ENCODE data around the gene DCUN1D2. TPM values are rescaled to one million over a fixed set of nuclear protein-coding genes. Genes with fewer than 3 reads are reported as not detected.
"Not testable (repeated sequence)": the region's sequence is repeated elsewhere in the genome, so short reads cannot be mapped to it uniquely, and the experiment has no call there.

The DCUN1D2 gene
- total and polyA plus RNA-seq, 8 donors: 7.3 to 43.0 (median 21.7) TPM

DNA sequence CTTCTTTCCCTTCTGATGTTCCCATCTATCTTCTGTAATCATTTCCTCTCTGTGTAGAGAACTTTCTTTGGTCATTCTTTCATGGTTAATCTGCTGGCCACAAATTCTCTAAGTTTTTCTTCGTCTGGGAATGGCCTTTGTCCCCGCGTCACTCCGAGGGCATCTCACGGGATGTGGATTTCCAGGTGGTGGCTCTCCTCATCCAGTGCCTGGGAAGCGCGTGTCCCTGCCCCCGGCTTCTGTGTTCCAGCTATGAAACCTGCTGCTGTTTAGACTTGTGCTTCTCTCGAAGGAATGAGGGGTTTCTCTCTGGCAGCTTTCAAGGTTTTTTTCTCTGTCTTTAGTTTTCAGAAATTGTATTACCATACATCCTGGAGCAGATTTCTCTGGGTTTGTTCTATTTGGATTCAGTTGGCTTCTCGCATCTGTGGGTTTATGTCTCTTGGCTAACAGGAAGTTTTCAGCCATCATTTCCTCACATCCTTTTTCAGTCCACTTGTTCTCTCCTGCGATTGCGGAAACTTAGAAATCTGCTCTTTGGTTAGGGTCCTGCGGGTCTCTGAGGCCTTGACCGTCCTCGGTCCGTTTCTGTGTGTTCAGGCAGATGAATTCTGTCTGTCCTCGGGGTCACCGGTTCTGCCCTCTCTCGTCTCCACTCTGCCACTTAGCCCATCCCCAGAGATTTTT lies 36.9 kb upstream of the DCUN1D2 start:
- no peaks in the 10 kb centered on the region for H3K9me3 ChIP-seq
- intact Hi-C loops (cut with DNase I; ENCODE audit: low total_unique reads): no loop called here
- peak in 1 of 2 donors; percentile 8 for DNase-seq
- TF ChIP-seq EP300 (IDR thresholded peaks at IDR 0.05): no peak
- no peak for TF ChIP-seq POLR2A (IDR thresholded peaks at IDR 0.05)
- no peak for TF ChIP-seq POLR2AphosphoS5 (IDR thresholded peaks at IDR 0.05)
- TF ChIP-seq, protein P1, sequence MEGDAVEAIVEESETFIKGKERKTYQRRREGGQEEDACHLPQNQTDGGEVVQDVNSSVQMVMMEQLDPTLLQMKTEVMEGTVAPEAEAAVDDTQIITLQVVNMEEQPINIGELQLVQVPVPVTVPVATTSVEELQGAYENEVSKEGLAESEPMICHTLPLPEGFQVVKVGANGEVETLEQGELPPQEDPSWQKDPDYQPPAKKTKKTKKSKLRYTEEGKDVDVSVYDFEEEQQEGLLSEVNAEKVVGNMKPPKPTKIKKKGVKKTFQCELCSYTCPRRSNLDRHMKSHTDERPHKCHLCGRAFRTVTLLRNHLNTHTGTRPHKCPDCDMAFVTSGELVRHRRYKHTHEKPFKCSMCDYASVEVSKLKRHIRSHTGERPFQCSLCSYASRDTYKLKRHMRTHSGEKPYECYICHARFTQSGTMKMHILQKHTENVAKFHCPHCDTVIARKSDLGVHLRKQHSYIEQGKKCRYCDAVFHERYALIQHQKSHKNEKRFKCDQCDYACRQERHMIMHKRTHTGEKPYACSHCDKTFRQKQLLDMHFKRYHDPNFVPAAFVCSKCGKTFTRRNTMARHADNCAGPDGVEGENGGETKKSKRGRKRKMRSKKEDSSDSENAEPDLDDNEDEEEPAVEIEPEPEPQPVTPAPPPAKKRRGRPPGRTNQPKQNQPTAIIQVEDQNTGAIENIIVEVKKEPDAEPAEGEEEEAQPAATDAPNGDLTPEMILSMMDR (IDR thresholded peaks at IDR 0.05): no peak
- H3K27me3 ChIP-seq: no peaks in the 10 kb centered on the region
- no peak overlapping the region for H3K4me3 ChIP-seq
- H3K27ac ChIP-seq: no peak overlapping the region
- H3K4me1 ChIP-seq: peaks cover 0 to 11% (median 0%) of the 10 kb centered on the region in 4 donors
- WGBS, 5 donors: 85 to 89% (median 88%) methylated on average over 19 of the region's 19 CpGs
- H3K36me3 ChIP-seq: peaks cover 18 to 94% (median 86%) of the 10 kb centered on the region in 4 donors

DNA sequence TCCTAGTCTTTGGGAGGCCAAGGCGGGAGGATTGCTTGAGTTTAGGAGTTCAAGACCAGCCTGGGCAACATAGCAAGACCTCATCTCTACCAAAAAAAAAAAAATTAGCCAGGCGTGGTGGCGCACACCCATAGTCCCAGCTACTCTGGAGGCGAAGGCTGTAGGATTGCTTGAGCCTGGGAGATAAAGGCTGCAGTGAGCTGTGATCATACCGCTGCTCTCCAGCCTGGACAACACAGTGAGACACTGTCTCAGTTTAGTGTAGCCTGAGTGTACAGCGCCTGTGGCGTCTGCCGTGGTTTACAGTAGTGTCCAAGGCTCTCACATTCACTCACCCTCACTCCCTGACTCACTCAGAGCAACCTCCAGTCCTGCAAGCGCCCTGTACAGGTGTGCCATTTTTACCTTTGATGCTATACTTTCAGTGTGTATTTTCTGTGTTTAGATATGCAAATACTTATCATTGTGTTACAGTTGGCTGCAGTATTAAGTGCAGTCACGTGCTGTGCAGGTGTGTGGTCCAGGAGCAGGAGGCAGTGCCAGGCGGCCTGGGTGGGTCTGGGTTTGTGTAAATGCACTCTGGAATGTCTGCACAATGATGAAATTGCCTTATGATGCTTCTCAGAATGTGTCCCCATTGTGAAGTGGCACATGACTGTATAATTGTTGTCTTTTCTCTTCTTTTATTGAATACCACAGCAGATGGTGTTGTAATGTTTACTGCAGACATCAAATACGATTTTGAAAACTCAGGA lies 36.1 kb upstream of the DCUN1D2 start:
- peak; percentile 24 to 29 for DNase-seq
- Histone ChIP-seq H3K36me3 (peaks cover 18 to 94% (median 86%) of the 10 kb centered on the region in 4 donors), H3K27ac (no peak overlapping the region), H3K27me3 (no peaks in the 10 kb centered on the region), H3K4me3 (no peak overlapping the region), H3K9me3 (no peaks in the 10 kb centered on the region), H3K4me1 (peaks cover 0 to 11% (median 0%) of the 10 kb centered on the region in 4 donors)
- 69 to 76% (median 71%) methylated on average over 12 of the region's 12 CpGs for WGBS, 5 donors
- TF ChIP-seq EP300 (IDR thresholded peaks at IDR 0.05) (no peak), POLR2A (IDR thresholded peaks at IDR 0.05) (no peak), POLR2AphosphoS5 (IDR thresholded peaks at IDR 0.05) (no peak)
- TF ChIP-seq, protein P1 (IDR thresholded peaks at IDR 0.05): no peak
- intact Hi-C loops (cut with DNase I; ENCODE audit: low total_unique reads): no loop called here

DNA sequence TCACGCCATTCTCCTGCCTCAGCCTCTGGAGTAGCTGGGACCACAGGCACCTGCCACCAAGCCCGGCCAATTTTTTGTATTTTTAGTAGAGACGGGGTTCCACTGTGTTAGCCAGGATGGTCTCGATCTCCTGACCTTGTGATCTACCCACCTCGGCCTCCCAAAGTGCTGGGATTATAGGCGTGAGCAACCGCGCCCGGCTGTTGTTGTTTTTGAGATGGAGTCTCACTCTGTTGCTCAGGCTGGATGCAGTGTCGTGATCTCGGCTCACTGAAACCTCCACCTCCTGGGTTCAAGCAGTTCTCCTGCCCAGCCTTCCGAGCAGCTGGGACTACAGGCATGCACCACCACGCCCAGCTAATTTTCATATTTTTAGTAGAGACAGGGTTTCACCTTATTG lies 31.9 kb upstream of the DCUN1D2 start:
- H3K9me3 ChIP-seq; H3K27ac ChIP-seq; H3K27me3 ChIP-seq; intact Hi-C loops (cut with DNase I; ENCODE audit: low total_unique reads); DNase-seq; H3K4me3 ChIP-seq: not testable (repeated sequence)
- H3K36me3 ChIP-seq: peaks cover 19 to 85% (median 80%) of the 10 kb centered on the region in 4 donors
- H3K4me1 ChIP-seq: peaks cover 0 to 11% (median 0%) of the 10 kb centered on the region in 4 donors
- 87 to 98% (median 98%) methylated on average over 12 to 13 of the region's 13 CpGs for WGBS, 5 donors

DNA sequence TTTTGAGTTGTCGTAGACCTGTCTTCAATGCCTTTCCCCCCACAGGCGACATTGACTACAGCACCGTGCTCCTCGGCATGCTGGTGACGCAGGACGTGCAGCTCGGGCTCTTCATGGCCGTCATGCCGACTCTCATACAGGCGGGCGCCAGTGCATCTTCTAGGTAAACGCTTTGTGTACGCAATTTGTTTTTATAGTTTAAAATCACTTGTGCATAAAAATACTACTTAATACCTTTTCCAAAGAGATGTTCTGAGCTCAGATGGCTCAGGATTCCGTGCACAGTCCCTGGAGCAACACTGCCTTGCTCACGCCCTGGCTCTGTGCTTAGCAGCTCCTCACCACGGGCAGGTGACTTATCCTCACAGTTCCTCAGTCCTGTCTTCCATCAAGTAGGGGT lies 30.1 kb upstream of the DCUN1D2 start:
- Histone ChIP-seq H3K9me3 (no peaks in the 10 kb centered on the region), H3K4me3 (no peak overlapping the region), H3K36me3 (peaks cover 13 to 84% (median 78%) of the 10 kb centered on the region in 4 donors), H3K4me1 (no peaks in the 10 kb centered on the region), H3K27ac (no peak overlapping the region), H3K27me3 (no peaks in the 10 kb centered on the region)
- DNase-seq: no peak
- TF ChIP-seq POLR2AphosphoS5 (IDR thresholded peaks at IDR 0.05): no peak
- TF ChIP-seq POLR2A (IDR thresholded peaks at IDR 0.05): no peak
- TF ChIP-seq EP300 (IDR thresholded peaks at IDR 0.05): no peak
- TF ChIP-seq, protein P1 (IDR thresholded peaks at IDR 0.05): no peak
- intact Hi-C loops (cut with DNase I; ENCODE audit: low total_unique reads): no loop called here
- WGBS, 5 donors: 90 to 97% (median 93%) methylated on average over 16 of the region's 16 CpGs
